MM.1S (cell line): ENCODE measurements around the gene FAM193A.

Experiments
- CTCF ChIP-seq: fragments of 300-600 bp; sonication (generic); IDR thresholded peaks from 2 replicates; pipeline ENCODE4 v1.5.1; 2016; ENCODE audit warnings: antibody characterized with exemption, low read length, mixed read lengths
- EZH2 ChIP-seq: fragments of 300-600 bp; sonication (generic); optimal IDR thresholded peaks from 2 replicates; pipeline ENCODE3; 2017; ENCODE audit warnings: low read depth, mild to moderate bottlenecking, antibody characterized with exemption, low read length, mixed read lengths
- EZH2phosphoT487 ChIP-seq: fragments of 300-600 bp; sonication (generic); IDR thresholded peaks from 2 replicates; pipeline ENCODE4 v1.6.1; 2018; ENCODE audit warnings: antibody characterized with exemption, low read length

GRCh38 chr4:2515830-2516550 lies 20.5 kb upstream of the FAM193A start:
- no peak for TF ChIP-seq EZH2
- no peak for TF ChIP-seq CTCF
- TF ChIP-seq EZH2phosphoT487, result no peak
